GM12891 (cell line): ENCODE results near the gene PCDHB7.
"Not testable (repeated sequence)": the region's sequence is repeated elsewhere in the genome, so short reads cannot be mapped to it uniquely, and the experiment has no call there.

Source experiments
- POLR2A ChIP-seq: IDR thresholded peaks from 2 replicates; pipeline ENCODE4 v1.6.1; 2011; ENCODE audit warnings: low read depth, low read length, control low read depth
- POLR2AphosphoS5 ChIP-seq: IDR thresholded peaks from 2 replicates; pipeline ENCODE4 v1.6.1; 2011; ENCODE audit warnings: low read depth, low read length, control low read depth

- not testable (repeated sequence) for TF ChIP-seq POLR2AphosphoS5, POLR2A
Measured at GRCh38 chr5:141225421-141225820, 53.0 kb downstream of the PCDHB7 start.
